Type B pancreatic cell (in vitro differentiated cells): ENCODE measurements around the gene WDR70. TPM values are rescaled to one million over a fixed set of nuclear protein-coding genes. Genes with fewer than 3 reads are reported as not detected.

ENCODE experiments used
- DNase-seq: peaks from one replicate; pipeline ENCODE4 v3.0.0; 2021; ENCODE audit warnings: mixed read lengths; ENCODE audit not compliant: unreplicated experiment; ENCODE audit errors: extremely low spot score
- H3K27ac Mint-ChIP-seq: 2 replicates; pipeline ENCODE4 v1.8.0; 2021; ENCODE audit warnings: mild to moderate bottlenecking, mixed read lengths
- H3K27me3 Mint-ChIP-seq: 2 replicates; pipeline ENCODE4 v1.8.0; 2021; ENCODE audit warnings: mixed read lengths
- H3K36me3 Mint-ChIP-seq: 2 replicates; pipeline ENCODE4 v1.8.0; 2021; ENCODE audit warnings: mixed read lengths
- H3K4me1 Mint-ChIP-seq: one replicate; pipeline ENCODE4 v1.8.0; 2021; ENCODE audit warnings: mixed read lengths; ENCODE audit not compliant: unreplicated experiment
- H3K4me3 Mint-ChIP-seq: 2 replicates; pipeline ENCODE4 v1.8.0; 2021; ENCODE audit warnings: mild to moderate bottlenecking, mixed read lengths
- H3K9me3 Mint-ChIP-seq: 2 replicates; pipeline ENCODE4 v1.8.0; 2021; ENCODE audit warnings: mixed read lengths
- CTCF ChIP-seq: fragments of 200-600 bp; sonication (generic); conservative IDR thresholded peaks from 2 replicates; pipeline ENCODE4 v1.5.0; 2021; ENCODE audit warnings: antibody characterized with exemption, mild to moderate bottlenecking
- total RNA-seq: library from RNA; stranded (reverse); gene quantifications from 2 replicates; pipeline ENCODE4 v1.2.1, GENCODE V29; 2021; ENCODE audit warnings: low replicate concordance

Gene WDR70
- total RNA-seq, 1 donor from 2014 or later = 50.2 TPM

GRCh38 chr5:37628876-37629275, 249.8 kb downstream of the WDR70 start:
- H3K27me3 Mint-ChIP-seq = no peaks in the 10 kb centered on the region
- no peak overlapping the region for H3K4me3 Mint-ChIP-seq
- peaks cover 38% of the 10 kb centered on the region for H3K36me3 Mint-ChIP-seq
- no peak for DNase-seq
- TF ChIP-seq CTCF = no peak
- peaks cover 15% of the 10 kb centered on the region for H3K9me3 Mint-ChIP-seq
- H3K4me1 Mint-ChIP-seq = no peaks in the 10 kb centered on the region
- H3K27ac Mint-ChIP-seq = no peak overlapping the region

- H3K4me3 Mint-ChIP-seq = no peak overlapping the region
- H3K27ac Mint-ChIP-seq = no peak overlapping the region
- H3K27me3 Mint-ChIP-seq = no peaks in the 10 kb centered on the region
- no peak for TF ChIP-seq CTCF
- peaks cover 15% of the 10 kb centered on the region for H3K9me3 Mint-ChIP-seq
- peaks cover 30% of the 10 kb centered on the region for H3K36me3 Mint-ChIP-seq
- no peaks in the 10 kb centered on the region for H3K4me1 Mint-ChIP-seq
- DNase-seq = no peak
These were observed 252.8 kb downstream of the WDR70 start for GRCh38 chr5:37631939-37632338.

- H3K4me1 Mint-ChIP-seq = no peaks in the 10 kb centered on the region
- no peak for TF ChIP-seq CTCF
- H3K9me3 Mint-ChIP-seq = no peaks in the 10 kb centered on the region
- H3K4me3 Mint-ChIP-seq = no peak overlapping the region
- H3K27me3 Mint-ChIP-seq = no peaks in the 10 kb centered on the region
- peaks cover 4% of the 10 kb centered on the region for H3K36me3 Mint-ChIP-seq
- DNase-seq = no peak
- H3K27ac Mint-ChIP-seq = no peak overlapping the region
These were observed 258.2 kb downstream of the WDR70 start for GRCh38 chr5:37637165-37637845.

GRCh38 chr5:37638897-37639296, 259.8 kb downstream of the WDR70 start:
- Mint-ChIP-seq H3K4me1 (no peaks in the 10 kb centered on the region), H3K9me3 (no peaks in the 10 kb centered on the region), H3K27ac (no peak overlapping the region), H3K36me3 (peaks cover 4% of the 10 kb centered on the region), H3K27me3 (no peaks in the 10 kb centered on the region), H3K4me3 (no peak overlapping the region)
- no peak for TF ChIP-seq CTCF
- no peak for DNase-seq

GRCh38 chr5:37640088-37640487, 261.0 kb downstream of the WDR70 start:
- Mint-ChIP-seq H3K27ac (no peak overlapping the region), H3K4me3 (no peak overlapping the region), H3K9me3 (peaks cover 4% of the 10 kb centered on the region), H3K27me3 (no peaks in the 10 kb centered on the region), H3K36me3 (peaks cover 4% of the 10 kb centered on the region), H3K4me1 (no peaks in the 10 kb centered on the region)
- no peak for TF ChIP-seq CTCF
- DNase-seq = no peak
